GM10248 (cell line): ENCODE data around the gene MAPK1.
"Not testable (repeated sequence)": the region's sequence is repeated elsewhere in the genome, so short reads cannot be mapped to it uniquely, and the experiment has no call there.

Source experiments
- CTCF ChIA-PET: fragments of 300-600 bp; sonication (Branson Sonifier 250); formaldehyde crosslinking; extraction: SDS; loops from one replicate; lab custom pipeline; 2021; ENCODE audit warnings: antibody characterized with exemption; lab: Yijun Ruan, JAX
- POLR2A ChIA-PET: fragments of 350-650 bp; sonication (Branson Sonifier 250); formaldehyde crosslinking; extraction: SDS; loops from one replicate; lab custom pipeline; 2020; ENCODE audit warnings: antibody characterized with exemption; lab: Yijun Ruan, JAX
- DNase-seq: peaks from one replicate; pipeline ENCODE4 v3.0.0; 2012; ENCODE audit errors: extremely low spot score
- CTCF ChIP-seq: IDR thresholded peaks from 2 replicates; pipeline ENCODE4 v1.5.1; 2012; ENCODE audit warnings: mild to moderate bottlenecking, low read depth; ENCODE audit errors: extremely low read depth, missing control alignments, control extremely low read depth

Gene MAPK1

GRCh38 chr22:21881841-21882753 lies 14.7 kb upstream of the MAPK1 start:
- CTCF ChIA-PET: interaction anchor here (1.0 kb wide), 1 partner anchor 70 kb away, joined by 3 read pairs; the partner anchor contains the start of gene PPM1F
- no peak for TF ChIP-seq CTCF
- DNase-seq: no peak
- POLR2A ChIA-PET: no interaction called here

GRCh38 chr22:21876486-21877176 lies 9.2 kb upstream of the MAPK1 start:
- ChIA-PET CTCF (no interaction called here), POLR2A (interaction anchor here (0.6 kb wide), 1 partner anchor 99 kb away, joined by 7 read pairs; no protein-coding TSS in a partner anchor)
- DNase-seq: no peak
- no peak for TF ChIP-seq CTCF

- CTCF ChIA-PET, DNase-seq, POLR2A ChIA-PET: not testable (repeated sequence)
These were observed 7.5 kb upstream of the MAPK1 start for GRCh38 chr22:21874953-21875352.

- no peak for TF ChIP-seq CTCF
These were observed 6.2 kb upstream of the MAPK1 start for GRCh38 chr22:21873619-21874018.

GRCh38 chr22:21872741-21873140 lies 5.3 kb upstream of the MAPK1 start:
- CTCF ChIA-PET: interaction anchor here (1.4 kb wide), 1 partner anchor 65 kb away, joined by 4 read pairs; no protein-coding TSS in a partner anchor
- DNase-seq, POLR2A ChIA-PET: not testable (repeated sequence)

More at GRCh38 chr22:21873619-21874018, 6.2 kb upstream of the MAPK1 start:
- ChIA-PET CTCF (interaction anchor here (1.4 kb wide), 1 partner anchor 64 kb away, joined by 4 read pairs; no protein-coding TSS in a partner anchor), POLR2A (no interaction called here)
- DNase-seq: no peak

GRCh38 chr22:21868651-21869050 lies 1.2 kb upstream of the MAPK1 start:
- no peak for DNase-seq
- no peak for TF ChIP-seq CTCF
- ChIA-PET POLR2A (no interaction called here), CTCF (no interaction called here)

- ChIA-PET CTCF (interaction anchor here (1.0 to 1.2 kb wide), 2 partner anchors 9 to 26 kb away, joined by 3 to 9 read pairs; no protein-coding TSS in a partner anchor), POLR2A (interaction anchor here (0.6 to 1.1 kb wide), 4 partner anchors 9 to 104 kb away, joined by 3 to 6 read pairs (median 3); no protein-coding TSS in a partner anchor)
- DNase-seq: no peak
- TF ChIP-seq CTCF: no peak
These were observed 465 bp downstream of the MAPK1 start for GRCh38 chr22:21866833-21867527.
